Psoas muscle (tissue), 8 donors: ENCODE measurements around the gene GATB. TPM values are rescaled to one million over a fixed set of nuclear protein-coding genes. Genes with fewer than 3 reads are reported as not detected.

Experiments used
- ATAC-seq, 4 donors: fragments of 200-7000 bp; cut with Tn5 transposase; one replicate each; pipeline ENCODE4 v1.9.1; 2020; ENCODE audit warnings: moderate library complexity in 3 of 4, mild to moderate bottlenecking in 2 of 4
- DNase-seq, 2 donors: peaks; one replicate each; pipeline ENCODE4 v3.0.0-alpha.2; 2020
- H3K27ac ChIP-seq: fragments of 200-600 bp; one replicate; pipeline ENCODE4 v1.8.0; 2022
- H3K27me3 ChIP-seq, 3 donors: fragments of 200-600 bp in 1 of 3; one replicate each; pipeline versions ENCODE4 v1.6.1 to v1.8.0; 2013 to 2022; ENCODE audit warnings: low read length in 2 of 3, mild to moderate bottlenecking in 2 of 3, moderate library complexity in 1 of 3; ENCODE audit not compliant: insufficient read depth in 3 of 3
- H3K36me3 ChIP-seq, 2 donors: fragments of 200-600 bp in 1 of 2; one replicate each; pipeline versions ENCODE4 v1.6.1 to v1.8.0; 2013 to 2022; ENCODE audit warnings: low read depth in 1 of 2, mild to moderate bottlenecking in 1 of 2, moderate library complexity in 1 of 2; ENCODE audit not compliant: insufficient read depth in 1 of 2
- H3K4me1 ChIP-seq: fragments of 200-600 bp; one replicate; pipeline ENCODE4 v1.8.0; 2022
- H3K4me3 ChIP-seq: fragments of 200-600 bp; one replicate; pipeline ENCODE4 v1.8.0; 2022; ENCODE audit warnings: mild to moderate bottlenecking
- H3K9me3 ChIP-seq: fragments of 200-600 bp; one replicate; pipeline ENCODE4 v1.8.0; 2022
- WGBS, 3 donors: extraction: QIAGEN DNeasy Blood & Tissue Kit; methylation state at CpG; one replicate each; pipeline versions ENCODE4 v1.1.6 to v1.1.7; 2013; 5-methylcytosine and 5-hydroxymethylcytosine counted together
- intact Hi-C, 2 donors: fragments of 100-400 bp; cut with DNase I; formaldehyde crosslinking; loops; one replicate each; pipeline versions ENCODE4 v1.11.0 to v1.14.2; 2022
- polyA plus RNA-seq, 3 donors: library from polyadenylated mRNA; stranded (reverse); fragments of 200-250 nt; gene quantifications; one replicate each; pipeline ENCODE4 v1.2.3, GENCODE V29; 2013
- total RNA-seq, 4 donors: library from RNA; stranded (reverse); fragmentation: NEBNext Ultra II Directional in 2 of 4; extraction: Animal tissue kit (Norgen Biotek cat#: 25700) in 2 of 4; gene quantifications; one replicate each; pipeline versions ENCODE4 v1.2.1 to v1.2.4, GENCODE V29; 2021 to 2023
- TF ChIP-seq, protein P1 (sequence below): fragments of 200-600 bp; IDR thresholded peaks from one replicate; pipeline ENCODE4 v1.8.0; 2022; ENCODE audit warnings: antibody characterized with exemption
- donor health status: healthy with polysubstance abuse.
- donor health status: DM: no; HTN: no; CAD: no; lungs with moderate emphysema.
- donor health status: Bipolar disorder and iron deficiency.
- donor health status: healthy.
- donor health status: DM: yes; HTN: yes; CAD: no.
- donor health status: DM: no; HTN: no; CAD: no.
- donor health status: DM: no; HTN: no; CAD: no.
- donor health status: DM: yes; HTN: yes; CAD: no.

The GATB gene
- total and polyA plus RNA-seq, 7 donors = 22.8 to 36.6 (median 28.3) TPM

- ATAC-seq (no peak), DNase-seq (no peak)
- intact Hi-C loops = no loop called here
- Histone ChIP-seq H3K36me3 (no peaks in the 10 kb centered on the region), H3K4me3 (no peak overlapping the region), H3K27ac (no peak overlapping the region), H3K9me3 (no peaks in the 10 kb centered on the region), H3K4me1 (no peaks in the 10 kb centered on the region), H3K27me3 (peaks cover 0 to 2% (median 0%) of the 10 kb centered on the region in 3 donors)
- TF ChIP-seq, protein P1, sequence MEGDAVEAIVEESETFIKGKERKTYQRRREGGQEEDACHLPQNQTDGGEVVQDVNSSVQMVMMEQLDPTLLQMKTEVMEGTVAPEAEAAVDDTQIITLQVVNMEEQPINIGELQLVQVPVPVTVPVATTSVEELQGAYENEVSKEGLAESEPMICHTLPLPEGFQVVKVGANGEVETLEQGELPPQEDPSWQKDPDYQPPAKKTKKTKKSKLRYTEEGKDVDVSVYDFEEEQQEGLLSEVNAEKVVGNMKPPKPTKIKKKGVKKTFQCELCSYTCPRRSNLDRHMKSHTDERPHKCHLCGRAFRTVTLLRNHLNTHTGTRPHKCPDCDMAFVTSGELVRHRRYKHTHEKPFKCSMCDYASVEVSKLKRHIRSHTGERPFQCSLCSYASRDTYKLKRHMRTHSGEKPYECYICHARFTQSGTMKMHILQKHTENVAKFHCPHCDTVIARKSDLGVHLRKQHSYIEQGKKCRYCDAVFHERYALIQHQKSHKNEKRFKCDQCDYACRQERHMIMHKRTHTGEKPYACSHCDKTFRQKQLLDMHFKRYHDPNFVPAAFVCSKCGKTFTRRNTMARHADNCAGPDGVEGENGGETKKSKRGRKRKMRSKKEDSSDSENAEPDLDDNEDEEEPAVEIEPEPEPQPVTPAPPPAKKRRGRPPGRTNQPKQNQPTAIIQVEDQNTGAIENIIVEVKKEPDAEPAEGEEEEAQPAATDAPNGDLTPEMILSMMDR = no peak
Measured at GRCh38 chr4:151797853-151798252, 37.0 kb upstream of the GATB start.

GRCh38 chr4:151797131-151797530 lies 36.3 kb upstream of the GATB start:
- WGBS, 3 donors = 50 to 68% (median 56%) methylated on average over 3 of the region's 3 CpGs

DNA sequence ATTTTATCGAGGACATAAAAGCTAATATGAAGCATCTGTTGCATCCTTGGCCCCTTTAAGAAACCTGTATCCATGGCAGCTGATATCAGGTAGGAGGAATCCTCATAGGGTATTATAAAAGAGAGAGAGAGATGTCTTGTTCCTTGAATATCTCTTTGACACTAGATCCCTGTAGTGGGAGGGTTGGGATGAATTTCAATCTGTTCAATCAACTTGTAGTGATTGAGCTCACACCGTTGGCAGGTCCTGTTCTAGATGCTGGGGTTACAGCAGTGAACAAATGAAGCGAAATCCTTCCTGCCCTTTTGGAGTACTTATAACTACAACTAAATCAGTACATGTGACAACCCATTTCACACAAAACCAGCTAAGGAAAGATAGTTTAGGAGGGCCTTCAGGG lies 35.3 kb upstream of the GATB start:
- intact Hi-C loops = no loop called here
- no peak for ATAC-seq
- 80 to 86% (median 80%) methylated on average over 3 of the region's 3 CpGs for WGBS, 3 donors
- no peak overlapping the region for H3K4me3 ChIP-seq
- H3K4me1 ChIP-seq = no peaks in the 10 kb centered on the region
- peaks cover 0 to 2% (median 0%) of the 10 kb centered on the region in 3 donors for H3K27me3 ChIP-seq
- H3K27ac ChIP-seq = no peak overlapping the region
- TF ChIP-seq, protein P1 = no peak
- DNase-seq = no peak
- no peaks in the 10 kb centered on the region for H3K9me3 ChIP-seq
- no peaks in the 10 kb centered on the region for H3K36me3 ChIP-seq

More at GRCh38 chr4:151797131-151797530, 36.3 kb upstream of the GATB start:
- ATAC-seq (no peak), DNase-seq (no peak)
- H3K36me3 ChIP-seq = no peaks in the 10 kb centered on the region
- no peaks in the 10 kb centered on the region for H3K4me1 ChIP-seq
- intact Hi-C loops = no loop called here
- H3K27ac ChIP-seq = no peak overlapping the region
- TF ChIP-seq, protein P1 = no peak
- H3K27me3 ChIP-seq = peaks cover 0 to 2% (median 0%) of the 10 kb centered on the region in 3 donors
- no peaks in the 10 kb centered on the region for H3K9me3 ChIP-seq
- no peak overlapping the region for H3K4me3 ChIP-seq

DNA sequence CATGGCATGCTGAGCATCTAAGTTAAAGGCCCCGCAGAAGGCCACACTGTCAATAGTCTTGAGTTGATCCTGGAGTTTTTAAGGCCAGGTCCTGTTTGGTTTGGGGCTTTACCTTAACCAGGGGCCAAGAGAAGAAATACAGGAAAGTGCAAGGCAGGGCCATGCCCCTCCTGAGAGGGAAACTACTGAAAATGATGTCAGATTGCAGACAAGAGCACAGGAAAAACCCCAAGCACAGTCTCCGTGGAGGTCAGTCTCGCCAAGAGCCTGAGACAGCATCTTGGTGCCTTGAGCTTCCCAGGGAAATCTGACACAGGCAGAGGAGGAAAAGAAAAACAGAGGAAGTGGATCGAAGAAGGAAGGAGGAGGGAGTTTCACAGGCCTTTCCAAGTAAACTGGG lies 32.2 kb upstream of the GATB start:
- 63 to 70% (median 64%) methylated on average over 4 of the region's 4 CpGs for WGBS, 3 donors
- TF ChIP-seq, protein P1 = no peak
- Histone ChIP-seq H3K9me3 (no peaks in the 10 kb centered on the region), H3K4me3 (no peak overlapping the region), H3K4me1 (no peaks in the 10 kb centered on the region), H3K27me3 (peaks cover 0 to 3% (median 2%) of the 10 kb centered on the region in 3 donors), H3K36me3 (no peaks in the 10 kb centered on the region), H3K27ac (no peak overlapping the region)
- ATAC-seq (no peak), DNase-seq (no peak)
- intact Hi-C loops = no loop called here

DNA sequence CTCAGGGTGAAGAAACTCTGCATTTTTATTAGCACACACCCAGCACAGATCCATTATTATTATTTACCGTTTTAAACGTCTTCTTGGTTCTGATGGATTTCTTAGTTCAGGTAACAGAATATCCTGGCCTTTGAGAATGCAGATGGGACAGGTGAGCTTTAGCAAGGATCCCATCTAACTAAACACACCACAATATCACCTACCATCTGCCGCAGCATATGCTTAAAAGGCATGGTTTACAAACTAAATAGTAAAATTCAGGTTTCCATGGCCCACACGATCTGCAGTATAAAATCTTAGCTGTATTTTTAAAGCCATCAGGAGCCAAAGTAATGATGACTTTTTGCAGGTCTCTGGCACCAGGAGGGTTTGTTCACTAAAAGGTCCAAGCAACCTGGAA lies 31.7 kb upstream of the GATB start:
- ATAC-seq (no peak), DNase-seq (no peak)
- Histone ChIP-seq H3K27me3 (peaks cover 0 to 3% (median 2%) of the 10 kb centered on the region in 3 donors), H3K4me3 (no peak overlapping the region), H3K27ac (no peak overlapping the region), H3K9me3 (no peaks in the 10 kb centered on the region), H3K4me1 (no peaks in the 10 kb centered on the region), H3K36me3 (no peaks in the 10 kb centered on the region)
- intact Hi-C loops = no loop called here
- TF ChIP-seq, protein P1 = no peak
- 86 to 87% (median 86%) methylated on average over 4 of the region's 4 CpGs for WGBS, 3 donors
